ENCODE measurements around the gene SPOCD1.

The SPOCD1 gene

GRCh38 chr1:31789259-31790065 is 26.4 kb downstream of the SPOCD1 start:
- Histone ChIP-seq H3K27me3 (replicated peaks; ENCODE audit: control insufficient read depth, insufficient read depth, low read length) (no peaks in the 10 kb centered on the region), H3K4me3 (replicated peaks; ENCODE audit: low read depth, low read length) (peak overlapping the region; percentile 77), H3K36me3 (ENCODE audit: control insufficient read depth, insufficient read depth, low read length) (no peaks in the 10 kb centered on the region)
- DNase-seq (ENCODE audit: extremely low read depth, insufficient read length), result peak; percentile 91
- peak; percentile 99 for TF ChIP-seq CTCF (IDR thresholded peaks at IDR 0.05; ENCODE audit: insufficient read depth, low read length, poor library complexity, severe bottlenecking)

GRCh38 chr1:31788825-31789256 is 27.0 kb downstream of the SPOCD1 start:
- TF ChIP-seq CTCF (IDR thresholded peaks at IDR 0.05; ENCODE audit: insufficient read depth, low read length, poor library complexity, severe bottlenecking), result no peak
- Histone ChIP-seq H3K36me3 (ENCODE audit: control insufficient read depth, insufficient read depth, low read length) (no peaks in the 10 kb centered on the region), H3K4me3 (replicated peaks; ENCODE audit: low read depth, low read length) (peak overlapping the region; percentile 77), H3K27me3 (replicated peaks; ENCODE audit: control insufficient read depth, insufficient read depth, low read length) (no peaks in the 10 kb centered on the region)
- DNase-seq (ENCODE audit: extremely low read depth, insufficient read length), result no peak

GRCh38 chr1:31788138-31788824 is 27.5 kb downstream of the SPOCD1 start:
- no peak for TF ChIP-seq CTCF (IDR thresholded peaks at IDR 0.05; ENCODE audit: insufficient read depth, low read length, poor library complexity, severe bottlenecking)
- H3K36me3 ChIP-seq (ENCODE audit: control insufficient read depth, insufficient read depth, low read length), result no peaks in the 10 kb centered on the region
- H3K27me3 ChIP-seq (replicated peaks; ENCODE audit: control insufficient read depth, insufficient read depth, low read length), result no peaks in the 10 kb centered on the region
- DNase-seq (ENCODE audit: extremely low read depth, insufficient read length), result peak; percentile 88
- H3K4me3 ChIP-seq (replicated peaks; ENCODE audit: low read depth, low read length), result peak overlapping the region; percentile 77

GRCh38 chr1:31787786-31788137 is 28.1 kb downstream of the SPOCD1 start:
- Histone ChIP-seq H3K27me3 (replicated peaks; ENCODE audit: control insufficient read depth, insufficient read depth, low read length) (no peaks in the 10 kb centered on the region), H3K36me3 (ENCODE audit: control insufficient read depth, insufficient read depth, low read length) (no peaks in the 10 kb centered on the region), H3K4me3 (replicated peaks; ENCODE audit: low read depth, low read length) (peak overlapping the region; percentile 77)
- no peak for DNase-seq (ENCODE audit: extremely low read depth, insufficient read length)
- no peak for TF ChIP-seq CTCF (IDR thresholded peaks at IDR 0.05; ENCODE audit: insufficient read depth, low read length, poor library complexity, severe bottlenecking)

- H3K27me3 ChIP-seq (replicated peaks; ENCODE audit: control insufficient read depth, insufficient read depth, low read length), result no peaks in the 10 kb centered on the region
- no peak for DNase-seq (ENCODE audit: extremely low read depth, insufficient read length)
- H3K36me3 ChIP-seq (ENCODE audit: control insufficient read depth, insufficient read depth, low read length), result no peaks in the 10 kb centered on the region
- no peak overlapping the region for H3K4me3 ChIP-seq (replicated peaks; ENCODE audit: low read depth, low read length)
- no peak for TF ChIP-seq CTCF (IDR thresholded peaks at IDR 0.05; ENCODE audit: insufficient read depth, low read length, poor library complexity, severe bottlenecking)
Measured at GRCh38 chr1:31787261-31787660, 28.6 kb downstream of the SPOCD1 start.

Measured in GM06990 (cell line).